ENCODE data around the gene RIPOR3. TPM values are rescaled to one million over a fixed set of nuclear protein-coding genes. Genes with fewer than 3 reads are reported as not detected.
A peak's percentile ranks its signal among the peaks of the same experiment; 100 is the strongest.

The RIPOR3 gene
- total and polyA plus RNA-seq, 9 of the 15 experiments (the other 6 are each of a cell fraction or from before 2014, with no cell fraction given), result 3.3 to 62.7 (median 21.4) TPM

- TF ChIP-seq ZNF398 (CRISPR knock-in tag; IDR thresholded peaks at IDR 0.05) (no peak), PKNOX1 (IDR thresholded peaks at IDR 0.05) (no peak), UBTF (IDR thresholded peaks at IDR 0.05; ENCODE audit: borderline replicate concordance in 1 of 2, low read depth in 2 of 2, low read length in 2 of 2) (no peak), ZBTB34 (CRISPR knock-in tag; IDR thresholded peaks at IDR 0.05) (no peak), NR2C1 (IDR thresholded peaks at IDR 0.05) (no peak), NR2C1 (tag; IDR thresholded peaks at IDR 0.05) (0 out of 2 replicates have a peak, but pooled peaks have one; percentile 23), EWSR1 (IDR thresholded peaks at IDR 0.05; ENCODE audit: borderline replicate concordance, low read depth, partially characterized antibody) (no peak), DACH1 (IDR thresholded peaks at IDR 0.05; ENCODE audit: partially characterized antibody) (no peak), ATF3 (IDR thresholded peaks at IDR 0.05) (no peak), ATF3 (CRISPR knock-in tag; conservative IDR thresholded peaks at IDR 0.05) (no peak), ZC3H11A (IDR thresholded peaks at IDR 0.05; ENCODE audit: low read depth, low read length) (no peak)
- TF ChIP-seq, protein P1, sequence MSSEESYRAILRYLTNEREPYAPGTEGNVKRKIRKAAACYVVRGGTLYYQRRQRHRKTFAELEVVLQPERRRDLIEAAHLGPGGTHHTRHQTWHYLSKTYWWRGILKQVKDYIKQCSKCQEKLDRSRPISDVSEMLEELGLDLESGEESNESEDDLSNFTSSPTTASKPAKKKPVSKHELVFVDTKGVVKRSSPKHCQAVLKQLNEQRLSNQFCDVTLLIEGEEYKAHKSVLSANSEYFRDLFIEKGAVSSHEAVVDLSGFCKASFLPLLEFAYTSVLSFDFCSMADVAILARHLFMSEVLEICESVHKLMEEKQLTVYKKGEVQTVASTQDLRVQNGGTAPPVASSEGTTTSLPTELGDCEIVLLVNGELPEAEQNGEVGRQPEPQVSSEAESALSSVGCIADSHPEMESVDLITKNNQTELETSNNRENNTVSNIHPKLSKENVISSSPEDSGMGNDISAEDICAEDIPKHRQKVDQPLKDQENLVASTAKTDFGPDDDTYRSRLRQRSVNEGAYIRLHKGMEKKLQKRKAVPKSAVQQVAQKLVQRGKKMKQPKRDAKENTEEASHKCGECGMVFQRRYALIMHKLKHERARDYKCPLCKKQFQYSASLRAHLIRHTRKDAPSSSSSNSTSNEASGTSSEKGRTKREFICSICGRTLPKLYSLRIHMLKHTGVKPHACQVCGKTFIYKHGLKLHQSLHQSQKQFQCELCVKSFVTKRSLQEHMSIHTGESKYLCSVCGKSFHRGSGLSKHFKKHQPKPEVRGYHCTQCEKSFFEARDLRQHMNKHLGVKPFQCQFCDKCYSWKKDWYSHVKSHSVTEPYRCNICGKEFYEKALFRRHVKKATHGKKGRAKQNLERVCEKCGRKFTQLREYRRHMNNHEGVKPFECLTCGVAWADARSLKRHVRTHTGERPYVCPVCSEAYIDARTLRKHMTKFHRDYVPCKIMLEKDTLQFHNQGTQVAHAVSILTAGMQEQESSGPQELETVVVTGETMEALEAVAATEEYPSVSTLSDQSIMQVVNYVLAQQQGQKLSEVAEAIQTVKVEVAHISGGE (CRISPR knock-in tag; IDR thresholded peaks at IDR 0.05), result peak in 1 of 3 experiments; percentile 92; a peak in 2 of 6 replicates
- TF ChIP-seq, protein P2, sequence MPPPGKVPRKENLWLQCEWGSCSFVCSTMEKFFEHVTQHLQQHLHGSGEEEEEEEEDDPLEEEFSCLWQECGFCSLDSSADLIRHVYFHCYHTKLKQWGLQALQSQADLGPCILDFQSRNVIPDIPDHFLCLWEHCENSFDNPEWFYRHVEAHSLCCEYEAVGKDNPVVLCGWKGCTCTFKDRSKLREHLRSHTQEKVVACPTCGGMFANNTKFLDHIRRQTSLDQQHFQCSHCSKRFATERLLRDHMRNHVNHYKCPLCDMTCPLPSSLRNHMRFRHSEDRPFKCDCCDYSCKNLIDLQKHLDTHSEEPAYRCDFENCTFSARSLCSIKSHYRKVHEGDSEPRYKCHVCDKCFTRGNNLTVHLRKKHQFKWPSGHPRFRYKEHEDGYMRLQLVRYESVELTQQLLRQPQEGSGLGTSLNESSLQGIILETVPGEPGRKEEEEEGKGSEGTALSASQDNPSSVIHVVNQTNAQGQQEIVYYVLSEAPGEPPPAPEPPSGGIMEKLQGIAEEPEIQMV (tag; conservative IDR thresholded peaks at IDR 0.05; ENCODE audit: low read depth), result 0 out of 2 replicates have a peak, but pooled peaks have one; percentile 15
Observed at GRCh38 chr20:50710492-50711063, 19.2 kb upstream of the RIPOR3 start (continued).

Data from K562 (cell line).